Stimulated activated CD8-positive, alpha-beta memory T cell treated with anti-CD3 and anti-CD28 coated beads, Interleukin-2, amount 100 ng/mL, for 48 hours (primary cell): ENCODE measurements around the gene ABCF1.
"Not testable (repeated sequence)": the region's sequence is repeated elsewhere in the genome, so short reads cannot be mapped to it uniquely, and the experiment has no call there.

Source experiments
- DNase-seq, 2 donors: peaks; one replicate each; pipeline ENCODE4 v3.0.0-alpha.2; 2020; ENCODE audit warnings: low read depth in 2 of 2

ABCF1 gene

GRCh38 chr6:30571075-30571761, at the start of gene ABCF1:
TSS of gene ABCF1 (plus strand) at chr6:30571442. CDS start at chr6:30571488, 46 bp downstream.
- DNase-seq: peak; percentile 100

GRCh38 chr6:30521952-30522351, 49.3 kb upstream of the ABCF1 start:
- DNase-seq: not testable (repeated sequence)

- DNase-seq: not testable (repeated sequence)
Measured at GRCh38 chr6:30526444-30526843, 44.8 kb upstream of the ABCF1 start.

GRCh38 chr6:30529349-30529875, 41.8 kb upstream of the ABCF1 start:
- DNase-seq: not testable (repeated sequence)

- no peak for DNase-seq
Measured at GRCh38 chr6:30530014-30530413, 41.2 kb upstream of the ABCF1 start.

GRCh38 chr6:30533460-30534294, 37.6 kb upstream of the ABCF1 start:
- DNase-seq: no peak

GRCh38 chr6:30537931-30538330, 33.3 kb upstream of the ABCF1 start:
- no peak for DNase-seq

- peak; percentile 23 to 64 for DNase-seq
Measured at GRCh38 chr6:30541515-30542403, 29.5 kb upstream of the ABCF1 start.

GRCh38 chr6:30542404-30542725, 28.9 kb upstream of the ABCF1 start:
- no peak for DNase-seq

- no peak for DNase-seq
Measured at GRCh38 chr6:30542915-30543314, 28.3 kb upstream of the ABCF1 start.

- DNase-seq: no peak
Measured at GRCh38 chr6:30543821-30544220, 27.4 kb upstream of the ABCF1 start.

- DNase-seq: no peak
Measured at GRCh38 chr6:30544666-30545272, 26.5 kb upstream of the ABCF1 start.

GRCh38 chr6:30547454-30547853, 23.8 kb upstream of the ABCF1 start:
- DNase-seq: no peak

- no peak for DNase-seq
Measured at GRCh38 chr6:30548375-30548774, 22.9 kb upstream of the ABCF1 start.

GRCh38 chr6:30554404-30554803, 16.8 kb upstream of the ABCF1 start:
- no peak for DNase-seq

- DNase-seq: no peak
Measured at GRCh38 chr6:30554962-30555815, 16.1 kb upstream of the ABCF1 start.

- DNase-seq: no peak
Measured at GRCh38 chr6:30555816-30556065, 15.5 kb upstream of the ABCF1 start.

- peak; percentile 97 to 99 for DNase-seq
Measured at GRCh38 chr6:30556066-30556905, 15.0 kb upstream of the ABCF1 start, which contains the start of gene GNL1. TSS of gene GNL1 (minus strand) at chr6:30556489. CDS start at chr6:30556203, 286 bp downstream.

- peak; percentile 75 to 82 for DNase-seq
Measured at GRCh38 chr6:30556906-30557682, 14.1 kb upstream of the ABCF1 start, which contains the start of gene PRR3. TSS of gene PRR3 (plus strand) at chr6:30557295. CDS start at chr6:30557345, 50 bp downstream.
